ENCODE results near the gene P2RY13.

P2RY13 gene

GRCh38 chr3:151321526-151321925 lies 7.8 kb downstream of the P2RY13 start:
- H3K27ac ChIP-seq = no peak overlapping the region
- no peak for DNase-seq (ENCODE audit: low spot score)
- TF ChIP-seq CTCF (IDR thresholded peaks at IDR 0.05) = no peak
- H3K4me3 ChIP-seq = no peak overlapping the region

GRCh38 chr3:151320131-151320530 lies 9.2 kb downstream of the P2RY13 start:
- no peak for TF ChIP-seq CTCF (IDR thresholded peaks at IDR 0.05)
- no peak for DNase-seq (ENCODE audit: low spot score)
- no peak overlapping the region for H3K27ac ChIP-seq

GRCh38 chr3:151319628-151320027 lies 9.7 kb downstream of the P2RY13 start:
- H3K4me3 ChIP-seq = no peak overlapping the region
- TF ChIP-seq CTCF (IDR thresholded peaks at IDR 0.05) = no peak
- DNase-seq (ENCODE audit: low spot score) = no peak
- no peak overlapping the region for H3K27ac ChIP-seq

More at GRCh38 chr3:151320131-151320530, 9.2 kb downstream of the P2RY13 start:
- H3K4me3 ChIP-seq = no peak overlapping the region

- no peak for DNase-seq (ENCODE audit: low spot score)
- no peak overlapping the region for H3K27ac ChIP-seq
- H3K4me3 ChIP-seq = no peak overlapping the region
- TF ChIP-seq CTCF (IDR thresholded peaks at IDR 0.05) = no peak
Observed at GRCh38 chr3:151318991-151319390, 10.4 kb downstream of the P2RY13 start.

- Histone ChIP-seq H3K27ac (no peak overlapping the region), H3K4me3 (no peak overlapping the region)
- no peak for DNase-seq (ENCODE audit: low spot score)
- no peak for TF ChIP-seq CTCF (IDR thresholded peaks at IDR 0.05)
Observed at GRCh38 chr3:151318313-151318712, 11.0 kb downstream of the P2RY13 start.

- H3K4me3 ChIP-seq = no peak within 1 kb of the TSS
- H3K27ac ChIP-seq = no peak within 1 kb of the TSS
- DNase-seq (ENCODE audit: low spot score) = no peak
- TF ChIP-seq CTCF (IDR thresholded peaks at IDR 0.05) = no peak
Observed at GRCh38 chr3:151316267-151316991, 12.9 kb downstream of the P2RY13 start, which contains the start of gene GPR87. Gene GPR87, minus strand, starts transcription at chr3:151316820. Its CDS starts 16,720 bp downstream, at chr3:151300100.

GRCh38 chr3:151315846-151316245 lies 13.5 kb downstream of the P2RY13 start:
- DNase-seq (ENCODE audit: low spot score) = no peak
- H3K4me3 ChIP-seq = no peak overlapping the region
- no peak for TF ChIP-seq CTCF (IDR thresholded peaks at IDR 0.05)
- no peak overlapping the region for H3K27ac ChIP-seq

Measured in coronary artery (tissue), 2 donors.